Measurements from ENCODE around the gene PLCB4. TPM values are rescaled to one million over a fixed set of nuclear protein-coding genes. Genes with fewer than 3 reads are reported as not detected.

Gene PLCB4
- total RNA-seq, 4 donors from 2014 or later: 6.3 to 24.5 (median 10.4) TPM

- Histone ChIP-seq H3K9me3 (no peaks in the 10 kb centered on the region), H3K27ac (no peak overlapping the region), H3K27me3 (no peaks in the 10 kb centered on the region), H3K36me3 (no peaks in the 10 kb centered on the region), H3K4me1 (no peaks in the 10 kb centered on the region), H3K4me3 (no peak overlapping the region)
- 82% methylated on average over 4 of the region's 4 CpGs for WGBS
- TF ChIP-seq POLR2A (IDR thresholded peaks at IDR 0.05) (no peak), POLR2AphosphoS5 (IDR thresholded peaks at IDR 0.05) (no peak), EP300 (IDR thresholded peaks at IDR 0.05) (no peak)
- TF ChIP-seq, protein P1, sequence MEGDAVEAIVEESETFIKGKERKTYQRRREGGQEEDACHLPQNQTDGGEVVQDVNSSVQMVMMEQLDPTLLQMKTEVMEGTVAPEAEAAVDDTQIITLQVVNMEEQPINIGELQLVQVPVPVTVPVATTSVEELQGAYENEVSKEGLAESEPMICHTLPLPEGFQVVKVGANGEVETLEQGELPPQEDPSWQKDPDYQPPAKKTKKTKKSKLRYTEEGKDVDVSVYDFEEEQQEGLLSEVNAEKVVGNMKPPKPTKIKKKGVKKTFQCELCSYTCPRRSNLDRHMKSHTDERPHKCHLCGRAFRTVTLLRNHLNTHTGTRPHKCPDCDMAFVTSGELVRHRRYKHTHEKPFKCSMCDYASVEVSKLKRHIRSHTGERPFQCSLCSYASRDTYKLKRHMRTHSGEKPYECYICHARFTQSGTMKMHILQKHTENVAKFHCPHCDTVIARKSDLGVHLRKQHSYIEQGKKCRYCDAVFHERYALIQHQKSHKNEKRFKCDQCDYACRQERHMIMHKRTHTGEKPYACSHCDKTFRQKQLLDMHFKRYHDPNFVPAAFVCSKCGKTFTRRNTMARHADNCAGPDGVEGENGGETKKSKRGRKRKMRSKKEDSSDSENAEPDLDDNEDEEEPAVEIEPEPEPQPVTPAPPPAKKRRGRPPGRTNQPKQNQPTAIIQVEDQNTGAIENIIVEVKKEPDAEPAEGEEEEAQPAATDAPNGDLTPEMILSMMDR (IDR thresholded peaks at IDR 0.05): no peak
- no peak for DNase-seq (ENCODE audit: low spot score in 2 of 2)
Observed at GRCh38 chr20:9223296-9223695, 154.4 kb downstream of the PLCB4 start.

- no peak for DNase-seq (ENCODE audit: low spot score in 2 of 2)
- H3K27ac ChIP-seq: no peak overlapping the region
- no peaks in the 10 kb centered on the region for H3K9me3 ChIP-seq
- H3K27me3 ChIP-seq: no peaks in the 10 kb centered on the region
- H3K4me3 ChIP-seq: no peak overlapping the region
- no peaks in the 10 kb centered on the region for H3K36me3 ChIP-seq
- 76% methylated on average over 4 of the region's 4 CpGs for WGBS
- TF ChIP-seq POLR2A (IDR thresholded peaks at IDR 0.05): no peak
- TF ChIP-seq POLR2AphosphoS5 (IDR thresholded peaks at IDR 0.05): no peak
- TF ChIP-seq, protein P1 (IDR thresholded peaks at IDR 0.05): no peak
- no peak for TF ChIP-seq EP300 (IDR thresholded peaks at IDR 0.05)
- H3K4me1 ChIP-seq: peaks cover 11% of the 10 kb centered on the region
Observed at GRCh38 chr20:9225879-9226278, 157.0 kb downstream of the PLCB4 start.

GRCh38 chr20:9227896-9228615 is 159.2 kb downstream of the PLCB4 start:
- Histone ChIP-seq H3K27ac (no peak overlapping the region), H3K4me1 (peaks cover 11% of the 10 kb centered on the region), H3K9me3 (no peaks in the 10 kb centered on the region), H3K4me3 (no peak overlapping the region), H3K36me3 (no peaks in the 10 kb centered on the region), H3K27me3 (no peaks in the 10 kb centered on the region)
- DNase-seq (ENCODE audit: low spot score in 2 of 2): no peak
- no peak for TF ChIP-seq POLR2AphosphoS5 (IDR thresholded peaks at IDR 0.05)
- 89% methylated on average over 1 of the region's 1 CpG for WGBS

- no peak for DNase-seq (ENCODE audit: low spot score in 2 of 2)
- Histone ChIP-seq H3K4me3 (no peak overlapping the region), H3K27me3 (no peaks in the 10 kb centered on the region), H3K9me3 (no peaks in the 10 kb centered on the region), H3K36me3 (no peaks in the 10 kb centered on the region), H3K27ac (no peak overlapping the region), H3K4me1 (peaks cover 11% of the 10 kb centered on the region)
- 70% methylated on average over 5 of the region's 5 CpGs for WGBS
- TF ChIP-seq EP300 (IDR thresholded peaks at IDR 0.05) (no peak), POLR2AphosphoS5 (IDR thresholded peaks at IDR 0.05) (no peak), POLR2A (IDR thresholded peaks at IDR 0.05) (no peak)
- TF ChIP-seq, protein P1 (IDR thresholded peaks at IDR 0.05): no peak
Observed at GRCh38 chr20:9228774-9229450, 160.0 kb downstream of the PLCB4 start.

DNA sequence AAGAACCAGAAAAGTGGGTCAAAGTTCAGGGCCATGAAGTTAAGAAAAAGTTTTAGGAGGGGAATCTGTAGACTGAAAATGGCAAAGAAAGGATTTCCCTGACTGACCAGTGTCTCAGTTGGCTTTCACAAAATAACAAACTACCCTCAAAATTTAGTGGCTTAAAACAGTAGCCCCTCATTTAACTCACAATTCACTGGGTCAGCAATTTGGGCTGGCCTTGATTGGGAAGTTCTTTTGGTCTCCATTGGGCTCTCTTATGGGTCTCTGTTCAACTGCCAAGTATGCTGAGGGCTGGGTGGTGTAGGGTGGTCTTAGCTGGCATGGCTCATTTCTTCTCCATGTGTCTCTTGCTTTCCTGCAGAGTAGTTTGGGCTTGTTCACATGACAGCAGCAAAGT is 161.5 kb downstream of the PLCB4 start:
- no peaks in the 10 kb centered on the region for H3K9me3 ChIP-seq
- DNase-seq (ENCODE audit: low spot score in 2 of 2): no peak
- H3K27ac ChIP-seq: no peak overlapping the region

More for the DNA sequence above, 161.5 kb downstream of the PLCB4 start:
- no peak for TF ChIP-seq EP300 (IDR thresholded peaks at IDR 0.05)
- TF ChIP-seq, protein P1 (IDR thresholded peaks at IDR 0.05): no peak
- no peak for TF ChIP-seq POLR2A (IDR thresholded peaks at IDR 0.05)
- TF ChIP-seq POLR2AphosphoS5 (IDR thresholded peaks at IDR 0.05): no peak
- H3K4me1 ChIP-seq: peaks cover 11% of the 10 kb centered on the region
- H3K4me3 ChIP-seq: no peak overlapping the region
- H3K27me3 ChIP-seq: no peaks in the 10 kb centered on the region
- no peaks in the 10 kb centered on the region for H3K36me3 ChIP-seq
